Type B pancreatic cell (in vitro differentiated cells): Measurements from ENCODE around the gene MON1B. TPM values are rescaled to one million over a fixed set of nuclear protein-coding genes. Genes with fewer than 3 reads are reported as not detected.
A peak's percentile ranks its signal among the peaks of the same experiment; 100 is the strongest.
"Not testable (repeated sequence)": the region's sequence is repeated elsewhere in the genome, so short reads cannot be mapped to it uniquely, and the experiment has no call there.

Experiments used
- DNase-seq: peaks from one replicate; pipeline ENCODE4 v3.0.0; 2021; ENCODE audit warnings: mixed read lengths; ENCODE audit not compliant: unreplicated experiment; ENCODE audit errors: extremely low spot score
- H3K27ac Mint-ChIP-seq: 2 replicates; pipeline ENCODE4 v1.8.0; 2021; ENCODE audit warnings: mild to moderate bottlenecking, mixed read lengths
- H3K27me3 Mint-ChIP-seq: 2 replicates; pipeline ENCODE4 v1.8.0; 2021; ENCODE audit warnings: mixed read lengths
- H3K36me3 Mint-ChIP-seq: 2 replicates; pipeline ENCODE4 v1.8.0; 2021; ENCODE audit warnings: mixed read lengths
- H3K4me1 Mint-ChIP-seq: one replicate; pipeline ENCODE4 v1.8.0; 2021; ENCODE audit warnings: mixed read lengths; ENCODE audit not compliant: unreplicated experiment
- H3K4me3 Mint-ChIP-seq: 2 replicates; pipeline ENCODE4 v1.8.0; 2021; ENCODE audit warnings: mild to moderate bottlenecking, mixed read lengths
- H3K9me3 Mint-ChIP-seq: 2 replicates; pipeline ENCODE4 v1.8.0; 2021; ENCODE audit warnings: mixed read lengths
- total RNA-seq: library from RNA; stranded (reverse); gene quantifications from 2 replicates; pipeline ENCODE4 v1.2.1, GENCODE V29; 2021; ENCODE audit warnings: low replicate concordance
- TF ChIP-seq, protein P1 (sequence below): fragments of 200-600 bp; sonication (generic); conservative IDR thresholded peaks from 2 replicates; pipeline ENCODE4 v1.5.0; 2021; ENCODE audit warnings: antibody characterized with exemption, mild to moderate bottlenecking

MON1B gene
- total RNA-seq, 1 donor from 2014 or later: 41.6 TPM

DNA sequence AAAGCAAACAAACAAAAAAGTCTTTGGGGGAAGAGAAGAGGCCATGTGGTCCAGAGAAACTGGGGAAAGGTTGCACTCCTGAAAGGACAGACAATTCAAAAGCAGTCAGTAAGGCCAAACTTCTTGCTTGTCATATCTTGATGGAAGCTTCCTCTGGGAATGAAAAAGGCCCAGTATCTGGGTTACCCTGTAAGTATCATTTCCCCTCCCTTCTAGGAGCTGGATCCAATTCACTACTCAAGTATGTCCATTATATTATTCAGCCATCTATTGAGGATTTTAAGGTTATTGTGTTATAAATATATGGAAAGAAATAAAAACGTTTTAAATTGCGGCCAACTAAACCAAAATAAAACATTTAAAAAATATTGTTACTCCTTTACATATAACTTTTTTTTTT is 26.0 kb upstream of the MON1B start:
- TF ChIP-seq, protein P1, sequence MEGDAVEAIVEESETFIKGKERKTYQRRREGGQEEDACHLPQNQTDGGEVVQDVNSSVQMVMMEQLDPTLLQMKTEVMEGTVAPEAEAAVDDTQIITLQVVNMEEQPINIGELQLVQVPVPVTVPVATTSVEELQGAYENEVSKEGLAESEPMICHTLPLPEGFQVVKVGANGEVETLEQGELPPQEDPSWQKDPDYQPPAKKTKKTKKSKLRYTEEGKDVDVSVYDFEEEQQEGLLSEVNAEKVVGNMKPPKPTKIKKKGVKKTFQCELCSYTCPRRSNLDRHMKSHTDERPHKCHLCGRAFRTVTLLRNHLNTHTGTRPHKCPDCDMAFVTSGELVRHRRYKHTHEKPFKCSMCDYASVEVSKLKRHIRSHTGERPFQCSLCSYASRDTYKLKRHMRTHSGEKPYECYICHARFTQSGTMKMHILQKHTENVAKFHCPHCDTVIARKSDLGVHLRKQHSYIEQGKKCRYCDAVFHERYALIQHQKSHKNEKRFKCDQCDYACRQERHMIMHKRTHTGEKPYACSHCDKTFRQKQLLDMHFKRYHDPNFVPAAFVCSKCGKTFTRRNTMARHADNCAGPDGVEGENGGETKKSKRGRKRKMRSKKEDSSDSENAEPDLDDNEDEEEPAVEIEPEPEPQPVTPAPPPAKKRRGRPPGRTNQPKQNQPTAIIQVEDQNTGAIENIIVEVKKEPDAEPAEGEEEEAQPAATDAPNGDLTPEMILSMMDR: no peak
- no peaks in the 10 kb centered on the region for H3K36me3 Mint-ChIP-seq
- DNase-seq: no peak
- H3K27me3 Mint-ChIP-seq: peaks cover 19% of the 10 kb centered on the region
- H3K27ac Mint-ChIP-seq: no peak overlapping the region
- H3K4me1 Mint-ChIP-seq: peaks cover 5% of the 10 kb centered on the region
- no peak overlapping the region for H3K4me3 Mint-ChIP-seq
- H3K9me3 Mint-ChIP-seq: no peaks in the 10 kb centered on the region

DNA sequence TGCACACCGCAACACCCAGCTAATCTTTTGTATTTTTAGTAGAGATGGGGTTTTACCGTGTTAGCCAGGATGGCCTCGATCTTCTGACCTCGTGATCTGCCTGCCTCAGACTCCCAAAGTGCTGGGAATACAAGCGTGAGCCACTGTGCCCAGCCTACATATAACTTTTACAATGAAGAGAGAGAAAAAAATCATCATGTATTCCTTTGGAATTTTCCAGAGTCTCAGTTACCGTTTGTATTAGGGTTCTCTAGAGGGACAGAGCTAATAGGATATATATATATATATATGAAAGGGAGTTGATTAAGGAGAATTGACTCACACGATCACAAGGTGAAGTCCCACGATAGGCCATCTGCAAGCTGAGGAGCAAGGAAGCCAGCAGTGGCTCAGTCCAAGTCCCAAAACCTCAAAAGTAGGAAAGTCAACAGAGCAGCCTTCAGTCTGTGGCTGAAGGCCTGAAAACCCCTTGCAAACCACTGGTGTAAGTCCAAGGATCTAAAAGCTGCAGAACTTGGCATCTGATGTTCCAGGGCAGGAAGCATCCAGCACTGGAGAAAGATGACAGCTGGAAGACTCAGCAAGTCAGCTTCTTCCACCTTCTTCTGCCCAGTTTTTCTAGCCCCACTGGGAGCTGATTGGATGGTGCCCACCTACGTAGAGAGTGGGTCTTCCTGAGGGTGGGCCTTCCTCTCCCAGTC is 25.3 kb upstream of the MON1B start:
- H3K9me3 Mint-ChIP-seq, H3K4me3 Mint-ChIP-seq, H3K27ac Mint-ChIP-seq, H3K36me3 Mint-ChIP-seq, DNase-seq, H3K4me1 Mint-ChIP-seq: not testable (repeated sequence)
- peaks cover 19% of the 10 kb centered on the region for H3K27me3 Mint-ChIP-seq

DNA sequence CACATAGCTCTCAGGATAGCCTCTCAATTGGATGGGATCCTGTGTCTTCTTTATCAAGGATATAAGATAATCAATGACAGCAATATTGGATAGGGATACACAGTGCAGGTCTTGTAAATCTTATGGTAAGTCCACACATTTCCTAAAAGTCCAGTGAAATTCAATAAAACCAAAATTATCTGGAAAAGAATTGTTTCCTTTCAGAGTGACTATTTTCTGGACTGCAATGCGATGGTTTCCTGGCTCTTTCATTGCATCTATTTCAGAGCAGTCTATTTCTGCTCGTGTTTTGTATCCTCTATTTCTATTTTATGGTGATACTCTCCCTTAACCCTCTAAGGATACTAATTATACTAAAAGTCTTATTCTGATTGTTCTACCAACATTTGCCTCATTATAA is 24.3 kb upstream of the MON1B start:
- DNase-seq: no peak
- H3K9me3 Mint-ChIP-seq: no peaks in the 10 kb centered on the region
- TF ChIP-seq, protein P1: no peak
- H3K27me3 Mint-ChIP-seq: peaks cover 21% of the 10 kb centered on the region
- no peak overlapping the region for H3K27ac Mint-ChIP-seq
- peaks cover 6% of the 10 kb centered on the region for H3K4me1 Mint-ChIP-seq
- no peaks in the 10 kb centered on the region for H3K36me3 Mint-ChIP-seq
- H3K4me3 Mint-ChIP-seq: no peak overlapping the region

DNA sequence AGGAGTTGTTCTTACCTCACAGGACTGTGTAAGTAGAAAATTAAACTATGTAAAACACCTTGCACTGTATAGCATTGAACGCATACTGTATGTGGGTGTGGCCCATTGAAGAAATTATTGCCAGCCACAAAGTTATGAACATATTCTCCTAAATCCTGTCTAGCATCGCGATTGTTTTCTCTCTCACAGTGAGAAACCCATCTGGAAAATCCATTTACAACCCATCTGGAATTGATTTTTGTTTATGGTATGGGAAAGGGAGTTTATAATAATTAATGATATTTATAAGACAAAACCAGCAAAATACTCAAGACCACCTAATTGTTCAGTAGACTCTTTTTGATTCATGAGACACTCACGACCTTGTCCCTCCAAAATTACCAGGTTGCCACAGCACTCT is 22.1 kb upstream of the MON1B start:
- DNase-seq: no peak
- H3K27ac Mint-ChIP-seq: no peak overlapping the region
- TF ChIP-seq, protein P1: no peak
- peaks cover 11% of the 10 kb centered on the region for H3K4me1 Mint-ChIP-seq
- no peak overlapping the region for H3K4me3 Mint-ChIP-seq
- H3K27me3 Mint-ChIP-seq: peaks cover 27% of the 10 kb centered on the region
- no peaks in the 10 kb centered on the region for H3K36me3 Mint-ChIP-seq
- H3K9me3 Mint-ChIP-seq: no peaks in the 10 kb centered on the region

DNA sequence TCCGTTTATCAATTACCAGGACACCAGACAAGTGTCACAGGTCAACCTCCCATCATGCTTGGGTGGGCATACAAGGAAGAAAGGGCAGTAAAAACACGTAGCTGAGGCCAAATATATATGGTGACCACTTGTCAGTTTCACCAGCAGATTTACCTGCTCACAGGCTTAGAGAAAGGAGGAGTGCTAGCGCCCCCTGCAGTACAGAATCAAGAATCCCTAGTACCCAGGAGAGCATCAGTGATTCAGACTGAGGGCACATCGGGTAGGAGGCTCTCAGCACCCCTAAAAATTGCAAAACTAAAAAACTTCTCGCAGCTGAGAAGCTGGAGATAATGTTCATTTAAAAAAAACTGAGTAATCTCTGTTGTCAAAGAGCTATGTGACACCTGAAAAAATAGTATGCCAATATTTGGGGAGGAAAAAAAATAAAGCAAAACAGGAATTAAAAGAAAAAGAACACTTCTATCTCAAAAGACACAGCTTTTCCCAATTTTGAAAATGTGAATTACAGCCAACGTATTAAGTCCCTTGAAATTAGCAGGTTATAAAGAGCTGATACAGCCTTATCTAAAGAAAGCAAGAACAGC is 21.2 kb upstream of the MON1B start:
- TF ChIP-seq, protein P1: peak; percentile 85
- no peak for DNase-seq

DNA sequence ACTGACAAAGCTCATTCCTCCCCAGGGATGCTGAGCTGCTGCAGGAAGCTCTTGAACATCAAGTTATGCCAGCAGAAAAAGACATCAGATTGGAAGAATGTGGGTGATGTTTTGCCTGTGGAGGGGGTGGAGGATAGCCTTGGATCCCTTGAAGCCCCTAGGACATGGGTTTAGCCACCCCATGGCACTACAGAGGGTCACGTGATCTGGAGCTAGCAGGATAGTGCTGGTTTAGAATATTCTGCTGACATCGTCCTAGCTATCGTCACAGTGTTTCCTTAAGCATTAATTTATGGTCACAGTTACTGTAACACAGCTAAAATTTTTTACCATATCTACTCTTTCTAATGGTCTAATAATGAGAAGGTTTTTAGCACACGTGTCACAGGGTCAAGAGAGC is 20.2 kb upstream of the MON1B start:
- H3K27ac Mint-ChIP-seq: no peak overlapping the region
- H3K9me3 Mint-ChIP-seq: no peaks in the 10 kb centered on the region
- H3K4me1 Mint-ChIP-seq: peaks cover 11% of the 10 kb centered on the region
- TF ChIP-seq, protein P1: no peak
- no peak for DNase-seq
- no peak overlapping the region for H3K4me3 Mint-ChIP-seq
- H3K36me3 Mint-ChIP-seq: no peaks in the 10 kb centered on the region
- H3K27me3 Mint-ChIP-seq: peaks cover 31% of the 10 kb centered on the region

More for the DNA sequence above, 21.2 kb upstream of the MON1B start:
- Mint-ChIP-seq H3K9me3 (no peaks in the 10 kb centered on the region), H3K36me3 (no peaks in the 10 kb centered on the region), H3K27me3 (peaks cover 31% of the 10 kb centered on the region), H3K4me1 (peaks cover 11% of the 10 kb centered on the region), H3K27ac (peak overlapping the region; percentile 38), H3K4me3 (no peak overlapping the region)
